ENCODE data around the gene MAN1C1.

MAN1C1 gene

DNA sequence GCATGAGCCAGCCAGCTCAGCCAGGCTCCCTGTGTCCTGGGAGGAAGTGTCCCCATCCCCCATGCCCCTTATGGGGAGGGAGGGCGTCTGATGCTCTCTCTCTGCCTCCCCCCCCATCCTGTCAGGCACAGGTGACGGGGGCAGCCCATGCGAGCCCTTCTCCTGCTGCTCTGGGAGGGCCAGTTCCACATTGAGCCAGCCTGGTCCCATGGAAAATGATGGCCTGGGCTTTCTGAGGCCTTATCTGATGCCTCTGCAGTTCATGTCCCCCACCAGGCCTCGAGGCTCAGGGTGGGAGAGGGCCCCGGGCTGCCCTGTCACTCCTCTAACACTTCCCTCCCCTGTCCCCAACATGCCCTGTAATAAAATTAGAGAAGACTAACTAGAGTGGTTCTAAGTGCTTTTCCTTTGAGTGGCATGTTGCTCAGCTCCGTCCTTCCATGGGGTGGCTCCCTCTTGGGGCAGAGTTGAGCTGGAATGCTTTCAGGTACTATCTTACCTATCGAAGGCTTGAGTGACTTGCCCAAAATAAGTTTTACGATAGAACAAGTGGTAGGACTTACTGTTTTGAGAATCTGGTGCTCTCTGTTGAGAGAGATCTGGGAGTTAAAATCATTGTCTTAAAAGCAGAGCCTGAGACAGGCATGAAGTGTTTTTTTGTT, 201.4 kb downstream of the MAN1C1 start:
- DNase-seq (ENCODE audit: low read depth), result no peak

DNA sequence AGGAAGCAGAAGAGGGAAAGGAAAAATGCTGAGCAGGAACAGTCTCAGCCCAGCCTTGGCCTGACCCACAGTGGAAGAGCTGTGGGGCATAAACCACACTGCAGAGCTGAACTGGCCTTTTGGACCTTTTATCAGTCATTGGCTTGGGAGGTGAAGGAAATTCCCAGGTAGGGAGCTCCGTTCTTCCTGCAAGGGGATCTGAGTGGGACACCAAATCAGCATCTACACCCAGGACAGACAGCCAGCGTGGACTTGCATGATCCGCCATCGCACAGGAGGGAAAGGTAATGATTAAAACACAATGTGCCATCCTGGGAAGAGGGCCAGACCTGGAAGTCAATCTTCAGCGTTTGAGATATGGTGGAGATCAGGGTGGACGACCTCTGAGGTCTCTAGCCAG, 202.0 kb downstream of the MAN1C1 start:
- no peak for DNase-seq (ENCODE audit: low read depth)

DNA sequence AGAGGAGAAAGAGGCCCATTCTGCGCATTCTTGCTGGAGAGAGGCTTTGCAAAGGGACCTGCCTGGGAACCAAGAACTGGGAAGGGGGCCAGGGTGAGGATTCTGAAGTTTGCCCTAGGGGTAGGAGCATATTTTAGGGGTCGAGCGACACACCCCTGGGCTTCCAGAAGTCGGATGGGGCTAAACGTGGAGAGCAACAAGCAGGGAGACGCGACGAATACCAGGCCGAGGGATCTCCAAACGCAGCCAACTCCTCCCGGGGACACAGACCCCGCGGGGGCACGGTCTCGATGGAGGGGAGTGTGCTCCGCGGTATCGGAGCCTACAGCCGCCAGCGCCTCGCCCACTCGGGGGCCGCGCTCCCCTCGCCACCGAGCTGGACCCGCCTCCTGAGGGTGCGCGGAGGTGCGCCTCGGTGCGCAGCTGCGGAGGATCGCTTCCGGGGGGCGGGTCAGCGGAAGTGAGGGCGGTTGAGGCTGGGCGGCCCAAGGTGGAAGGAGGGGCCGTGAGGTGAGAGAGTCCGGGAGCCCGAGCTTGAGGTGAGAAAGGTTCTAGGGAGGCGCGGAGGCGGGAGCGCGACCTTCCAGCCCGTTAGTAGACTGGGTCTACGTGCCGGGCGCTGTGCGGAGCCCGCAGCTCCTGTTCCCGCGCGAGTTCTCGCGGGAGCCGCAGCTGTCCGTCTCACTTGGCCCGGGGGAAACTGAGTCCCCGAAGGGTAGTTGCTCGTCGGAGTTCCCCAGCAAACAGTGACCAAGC, 203.1 kb downstream of the MAN1C1 start, which contains the start of gene MTFR1L:
Gene MTFR1L (plus strand): TSS at position 464 of the 756 bp plus-strand sequence. CDS start 3,151 bp downstream, outside the sequence.
- DNase-seq (ENCODE audit: low read depth), result peak; percentile 77

DNA sequence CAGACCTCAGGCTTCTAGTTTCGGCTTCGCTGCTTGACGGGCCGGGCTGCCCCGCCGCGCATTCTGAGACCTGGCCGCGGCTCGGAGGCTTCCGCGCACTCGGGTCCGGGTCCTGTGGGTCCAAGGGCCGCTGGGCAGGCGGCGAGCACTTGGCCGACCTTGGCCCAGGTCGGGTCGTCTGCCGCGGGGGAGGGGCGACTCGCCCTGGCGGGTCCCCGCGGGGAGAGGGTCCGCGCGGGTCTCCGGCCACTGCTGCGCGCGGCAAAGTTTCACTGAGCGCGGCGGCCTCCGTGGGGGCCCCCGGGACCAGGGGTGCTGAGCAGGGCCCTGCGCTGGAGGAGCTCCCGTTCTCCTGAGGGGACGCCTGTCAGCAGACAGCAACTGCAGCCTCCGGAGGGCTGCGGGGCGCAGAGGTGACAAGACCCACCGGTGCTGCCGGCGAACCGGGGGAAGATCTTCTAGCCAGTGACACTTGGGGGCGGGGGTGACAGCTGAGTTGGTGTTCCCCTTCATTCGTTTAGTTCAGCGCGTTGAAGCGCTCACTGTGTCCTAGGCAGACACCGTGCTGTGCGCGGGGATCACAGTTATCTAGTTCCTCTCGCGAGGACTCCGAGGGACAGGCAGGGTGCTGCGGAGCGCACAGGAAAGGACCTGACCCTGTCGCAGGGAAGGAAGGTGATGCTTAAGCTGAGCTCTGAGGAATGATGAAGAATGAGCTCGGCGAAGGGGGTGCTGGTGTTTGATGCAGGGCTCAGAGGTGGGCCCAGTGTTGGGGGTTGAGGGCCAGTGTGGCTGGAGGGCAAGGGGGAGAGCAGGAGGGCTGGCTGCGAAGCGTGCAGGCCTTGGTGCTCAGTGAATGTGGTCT, 203.9 kb downstream of the MAN1C1 start:
- DNase-seq (ENCODE audit: low read depth), result peak; percentile 80

DNA sequence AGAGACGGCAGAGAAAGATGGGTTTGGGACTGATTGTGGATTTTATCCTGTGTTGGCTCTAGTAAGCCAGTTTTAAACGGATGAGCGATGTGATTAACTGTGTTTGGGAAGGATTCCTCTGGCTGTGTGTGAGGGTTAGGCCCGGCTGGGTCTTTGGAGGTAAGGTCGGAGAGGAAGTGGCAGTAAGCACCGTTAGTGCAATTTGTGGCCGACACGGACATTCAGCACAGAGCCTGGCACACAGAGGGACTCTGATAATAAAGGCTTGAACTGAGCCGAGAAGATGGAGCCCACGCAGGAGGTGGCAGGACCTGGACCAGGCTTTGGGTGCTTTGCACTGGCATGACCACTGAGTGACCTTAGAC, 204.5 kb downstream of the MAN1C1 start:
- no peak for DNase-seq (ENCODE audit: low read depth)

DNA sequence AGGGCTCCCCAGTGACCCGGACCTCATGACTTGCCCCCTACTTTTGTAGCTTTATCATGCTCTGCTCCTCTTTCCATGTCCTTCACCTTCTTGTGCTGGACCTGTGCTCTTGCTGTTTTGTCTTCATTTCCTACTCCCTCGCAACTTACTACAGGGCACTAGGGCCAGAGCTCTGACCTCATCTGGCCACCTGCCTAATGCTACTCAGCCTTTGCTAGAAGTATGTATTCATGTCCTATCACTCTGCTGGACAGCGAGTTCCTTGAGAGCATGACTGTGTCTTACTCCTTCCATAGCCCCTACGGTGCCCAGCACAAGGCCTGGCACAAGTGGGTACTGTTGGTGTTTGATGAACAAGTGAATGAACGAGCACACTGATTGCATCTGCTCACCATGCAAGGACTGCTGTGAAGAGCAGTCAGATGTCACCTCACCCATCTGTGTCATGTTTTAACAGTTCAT, 205.1 kb downstream of the MAN1C1 start:
- peak; percentile 44 for DNase-seq (ENCODE audit: low read depth)

DNA sequence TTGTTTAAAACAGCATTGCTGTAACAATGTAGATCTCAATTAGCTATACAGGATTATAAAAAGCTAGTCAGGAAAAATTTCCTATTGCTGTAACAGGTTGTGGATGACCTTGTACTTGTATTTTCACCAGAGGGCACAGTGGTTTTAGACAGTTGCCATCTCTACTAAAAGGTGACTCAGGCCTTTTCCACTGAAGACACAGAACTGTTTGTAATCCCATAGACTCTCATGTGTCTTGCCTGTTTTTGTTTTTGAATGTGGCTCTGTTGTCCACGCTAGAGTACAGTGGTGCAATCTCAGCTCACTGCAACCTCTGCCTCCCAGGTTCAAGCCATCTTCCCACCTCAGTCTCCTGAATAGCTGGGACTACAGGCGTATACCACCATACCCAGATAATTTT, 209.0 kb downstream of the MAN1C1 start:
- DNase-seq (ENCODE audit: low read depth), result no peak

DNA sequence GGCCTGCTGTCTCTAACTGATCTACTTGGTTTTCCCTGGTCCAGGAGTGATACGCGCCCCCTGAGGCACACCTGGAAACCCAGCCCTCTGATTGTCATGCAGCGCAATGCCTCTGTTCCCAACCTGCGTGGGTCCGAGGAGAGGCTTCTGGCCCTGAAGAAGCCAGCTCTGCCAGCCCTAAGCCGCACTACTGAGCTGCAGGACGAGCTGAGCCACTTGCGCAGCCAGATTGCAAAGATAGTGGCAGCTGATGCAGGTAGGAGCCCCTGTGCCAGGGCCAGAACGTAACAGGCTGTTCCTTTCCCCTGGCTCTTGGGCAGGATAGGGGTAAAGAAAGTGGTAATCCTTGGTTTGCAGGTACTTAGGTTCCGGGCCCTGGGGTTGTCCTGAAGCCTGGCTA, 210.0 kb downstream of the MAN1C1 start:
- no peak for DNase-seq (ENCODE audit: low read depth)

DNA sequence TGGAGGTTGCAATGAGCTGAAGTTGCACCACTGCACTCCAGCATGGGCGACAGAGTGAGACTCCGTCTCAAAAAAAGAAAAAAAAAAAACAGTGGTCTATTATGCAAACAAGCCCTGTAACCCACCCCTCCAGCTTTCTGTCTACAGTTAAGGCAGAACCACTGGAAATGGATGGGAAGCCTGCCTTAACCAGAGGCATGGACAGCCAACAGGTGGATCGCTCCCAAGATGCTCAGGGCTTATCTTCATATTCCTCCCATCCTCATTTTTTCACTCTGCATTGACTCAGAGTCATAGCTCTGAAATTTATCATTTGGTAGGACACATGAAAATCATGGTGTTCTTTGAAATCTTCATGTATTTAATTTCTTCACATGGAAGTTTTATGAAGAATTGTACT, 211.9 kb downstream of the MAN1C1 start:
- DNase-seq (ENCODE audit: low read depth), result no peak

DNA sequence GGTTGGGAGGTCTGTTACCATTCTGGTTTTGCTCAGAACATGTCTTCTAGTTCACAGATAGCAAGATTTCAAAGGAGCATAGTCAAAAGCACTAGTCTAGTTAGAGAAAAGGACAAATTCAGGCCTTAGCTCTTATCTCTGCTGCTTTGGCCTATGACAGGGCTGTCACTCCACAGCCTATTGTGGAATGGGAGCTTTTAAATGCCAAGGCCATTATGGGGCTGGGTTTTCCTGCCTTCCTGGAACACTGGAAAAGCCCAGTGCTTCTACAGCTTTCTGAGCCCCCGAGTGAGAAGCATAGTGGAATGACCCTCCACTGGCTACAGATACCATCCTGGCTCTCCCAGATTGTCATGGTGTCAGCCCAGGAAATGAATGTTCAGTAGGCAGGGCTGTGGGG, 212.5 kb downstream of the MAN1C1 start:
- no peak for DNase-seq (ENCODE audit: low read depth)

DNA sequence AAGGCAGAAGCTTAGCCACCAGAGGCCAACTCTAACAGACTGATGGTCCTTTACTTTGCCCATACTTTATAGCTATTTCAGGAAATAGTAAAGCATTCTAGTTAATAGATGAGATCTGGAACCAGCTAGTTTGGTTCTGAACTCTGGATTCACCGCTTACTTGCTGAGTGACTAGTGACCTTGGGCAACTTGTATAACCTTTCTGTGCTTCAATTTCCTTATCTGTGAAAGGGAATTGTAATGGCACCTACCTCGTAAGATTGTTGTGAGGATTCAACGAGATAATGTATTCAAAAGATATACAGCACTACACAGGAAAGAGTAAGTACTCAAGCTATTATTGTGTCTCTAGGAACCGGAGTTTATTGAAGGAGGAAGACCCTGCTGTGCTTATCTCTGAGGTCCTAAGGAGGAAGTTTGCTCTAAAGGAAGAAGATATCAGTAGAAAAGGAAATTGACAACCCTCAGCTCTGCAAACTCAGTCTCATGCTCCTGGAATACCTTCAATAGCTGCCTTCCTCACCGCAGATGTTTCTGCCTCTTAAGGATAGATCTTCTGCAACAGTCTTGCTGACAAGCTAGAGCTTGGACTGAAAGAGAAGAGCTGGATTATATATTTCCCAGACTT, 215.1 kb downstream of the MAN1C1 start:
- no peak for DNase-seq (ENCODE audit: low read depth)

DNA sequence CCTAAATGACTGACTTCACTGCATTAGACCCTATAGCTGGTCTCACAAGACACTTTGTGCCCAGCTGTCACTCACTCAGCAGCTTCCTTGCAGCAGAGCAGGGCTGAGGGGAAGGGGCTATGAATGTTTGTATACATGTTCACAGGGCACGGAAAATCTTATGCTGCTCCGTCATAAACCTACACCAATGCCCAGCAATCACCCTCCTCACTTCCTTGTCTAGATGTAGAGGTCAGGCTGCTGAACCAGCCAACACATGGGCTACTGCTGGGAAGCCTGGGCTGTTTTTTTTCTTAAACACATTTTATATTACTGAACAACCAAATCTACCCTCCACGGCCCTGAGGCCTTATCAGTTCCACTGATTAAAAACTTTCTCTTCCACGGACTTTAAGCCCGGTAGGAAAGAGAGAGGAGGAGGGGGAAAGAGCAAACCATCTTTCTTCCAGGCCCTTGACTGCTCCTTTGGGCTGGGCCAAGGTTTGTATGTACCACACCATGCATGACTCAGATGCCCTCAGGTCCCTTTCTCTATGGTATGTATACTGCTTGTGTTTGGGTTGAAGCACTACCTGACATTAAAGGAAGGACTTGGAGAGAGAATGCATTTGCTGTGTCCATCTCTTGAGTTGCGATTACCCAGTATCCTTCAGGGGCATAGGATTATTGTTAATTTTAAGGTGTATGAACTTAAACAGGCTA, 215.9 kb downstream of the MAN1C1 start:
- peak; percentile 22 for DNase-seq (ENCODE audit: low read depth)

DNA sequence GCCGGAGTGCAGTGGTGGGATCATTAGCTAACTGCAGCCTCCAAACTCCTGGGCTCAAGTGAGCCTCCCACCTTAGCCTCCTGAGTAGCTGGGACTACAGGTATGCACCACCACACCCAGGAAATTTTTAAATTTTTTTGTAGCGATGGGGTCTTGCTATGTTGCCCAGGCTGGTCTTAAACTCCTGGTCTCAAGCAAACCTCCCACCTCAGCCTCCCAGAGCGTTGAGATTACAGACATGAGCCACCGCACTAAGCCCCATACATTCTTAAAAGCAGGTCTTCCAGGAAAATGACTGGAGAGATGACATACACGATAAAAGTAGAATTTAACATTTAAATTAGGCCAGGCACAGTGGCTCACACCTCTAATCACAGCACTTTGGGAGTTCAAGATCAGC, 216.6 kb downstream of the MAN1C1 start:
- no peak for DNase-seq (ENCODE audit: low read depth)

Data from EH (cell line).